GM23248 (cell line): ENCODE data around the gene SMO. TPM values are rescaled to one million over a fixed set of nuclear protein-coding genes. Genes with fewer than 3 reads are reported as not detected.
A peak's percentile ranks its signal among the peaks of the same experiment; 100 is the strongest.
"Not testable (repeated sequence)": the region's sequence is repeated elsewhere in the genome, so short reads cannot be mapped to it uniquely, and the experiment has no call there.

Source experiments
- DNase-seq: peaks from one replicate; pipeline ENCODE4 v3.0.0-alpha.2; 2015
- H2AFZ ChIP-seq: fragments of 200-600 bp; sonication (generic); 2 replicates; pipeline ENCODE4 v1.6.1; 2016; ENCODE audit warnings: antibody characterized with exemption
- H3F3A ChIP-seq: fragments of 200-600 bp; sonication (generic); 2 replicates; pipeline ENCODE4 v1.6.1; 2016; ENCODE audit warnings: mild to moderate bottlenecking, antibody characterized with exemption, mixed run types; ENCODE audit not compliant: insufficient read depth
- H3K27ac ChIP-seq: fragments of 200-600 bp; sonication (generic); 2 replicates; pipeline ENCODE4 v1.5.1; 2016; ENCODE audit warnings: mild to moderate bottlenecking
- H3K27me3 ChIP-seq: fragments of 200-600 bp; sonication (generic); replicated peaks from 2 replicates; pipeline ENCODE4 v1.6.1; 2016; ENCODE audit warnings: mild to moderate bottlenecking; ENCODE audit not compliant: insufficient read depth
- H3K36me3 ChIP-seq: fragments of 200-600 bp; sonication (generic); 2 replicates; pipeline ENCODE4 v1.6.1; 2016; ENCODE audit warnings: low read depth, mild to moderate bottlenecking
- H3K4me1 ChIP-seq: fragments of 200-600 bp; sonication (generic); 2 replicates; pipeline ENCODE4 v1.6.1; 2016; ENCODE audit warnings: mild to moderate bottlenecking; ENCODE audit not compliant: insufficient read depth
- H3K4me2 ChIP-seq: fragments of 200-600 bp; sonication (generic); one replicate; pipeline ENCODE4 v1.6.1; 2016; ENCODE audit warnings: mild to moderate bottlenecking; ENCODE audit not compliant: unreplicated experiment
- H3K4me3 ChIP-seq: fragments of 200-600 bp; sonication (generic); 2 replicates; pipeline ENCODE4 v1.5.1; 2016; ENCODE audit warnings: mild to moderate bottlenecking
- H3K79me2 ChIP-seq: fragments of 200-600 bp; sonication (generic); 2 replicates; pipeline ENCODE4 v1.6.1; 2016; ENCODE audit warnings: mild to moderate bottlenecking; ENCODE audit not compliant: insufficient read depth
- H3K9ac ChIP-seq: fragments of 200-600 bp; sonication (generic); 2 replicates; pipeline ENCODE4 v1.6.1; 2016; ENCODE audit warnings: mild to moderate bottlenecking
- H3K9me2 ChIP-seq: fragments of 200-600 bp; sonication (generic); 2 replicates; pipeline ENCODE4 v1.6.1; 2016; ENCODE audit warnings: mixed run types, mild to moderate bottlenecking, moderate library complexity; ENCODE audit not compliant: insufficient read depth
- H3K9me3 ChIP-seq: fragments of 200-600 bp; sonication (generic); one replicate; pipeline ENCODE4 v1.6.1; 2017; ENCODE audit warnings: low read depth
- H4K20me1 ChIP-seq: fragments of 200-600 bp; sonication (generic); 2 replicates; pipeline ENCODE4 v1.6.0; 2016; ENCODE audit not compliant: insufficient read depth
- EZH2 ChIP-seq: fragments of 200-600 bp; sonication (generic); IDR thresholded peaks from 2 replicates; pipeline ENCODE4 v1.6.1; 2018; ENCODE audit warnings: antibody characterized with exemption, mild to moderate bottlenecking; ENCODE audit not compliant: insufficient read depth, poor library complexity, severe bottlenecking
- EZH2phosphoT487 ChIP-seq: fragments of 200-600 bp; sonication (generic); IDR thresholded peaks from 2 replicates; pipeline ENCODE4 v1.6.1; 2018; ENCODE audit warnings: antibody characterized with exemption, moderate library complexity, mild to moderate bottlenecking, low read depth; ENCODE audit not compliant: insufficient read depth
- WGBS, 2 experiments: methylation state at CpG; one replicate each; pipeline ENCODE4 v1.1.6; 2015 to 2017; ENCODE audit warnings: low lambda C conversion rate in 2 of 2, low coverage in 1 of 2; ENCODE audit errors: missing lambda C conversion rate in 2 of 2; 5-methylcytosine and 5-hydroxymethylcytosine counted together
- in situ Hi-C: fragments of 300-500 bp; cut with MboI; formaldehyde crosslinking; loops from 2 replicates; pipeline ENCODE4 v1.15.0; 2020
- polyA plus RNA-seq: library from polyadenylated mRNA; unstranded; fragments of >200 nt; fragmentation: Nextera tagmentation; extraction: Ambion mirVana; gene quantifications from 2 replicates; pipeline ENCODE4 v1.2.1, GENCODE V29; 2016
- total RNA-seq: library from RNA; depleted of rRNA; stranded (reverse); fragments of >200 nt; shearing (Covaris generic); gene quantifications from 2 replicates; pipeline ENCODE4 v1.2.3, GENCODE V29; 2014

Gene SMO
- total and polyA plus RNA-seq, 2 experiments from 2014 or later = 2.3 to 14.7 TPM

DNA sequence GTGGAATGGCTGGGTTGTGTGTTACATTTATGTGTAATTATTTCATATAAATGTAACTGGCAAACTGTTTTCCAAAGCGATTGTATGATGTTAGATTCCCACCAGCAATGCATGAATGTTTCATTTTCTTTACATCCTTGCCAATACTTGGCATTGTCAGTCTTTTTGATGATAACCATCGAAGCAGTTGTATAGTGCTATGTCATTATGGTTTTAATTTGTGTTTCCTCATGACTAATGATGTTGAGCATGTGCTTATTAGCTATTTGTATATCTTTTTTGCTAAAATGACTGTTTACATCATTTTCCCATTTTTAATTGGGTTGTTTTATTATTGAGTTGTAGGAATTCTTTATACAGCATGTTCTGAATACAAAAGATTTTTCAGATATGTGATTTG is 58.7 kb downstream of the SMO start:
- no peak overlapping the region for H3K9ac ChIP-seq
- 1 to 8% methylated on average over 2 of the region's 2 CpGs for WGBS, 2 experiments
- DNase-seq = peak; percentile 9

DNA sequence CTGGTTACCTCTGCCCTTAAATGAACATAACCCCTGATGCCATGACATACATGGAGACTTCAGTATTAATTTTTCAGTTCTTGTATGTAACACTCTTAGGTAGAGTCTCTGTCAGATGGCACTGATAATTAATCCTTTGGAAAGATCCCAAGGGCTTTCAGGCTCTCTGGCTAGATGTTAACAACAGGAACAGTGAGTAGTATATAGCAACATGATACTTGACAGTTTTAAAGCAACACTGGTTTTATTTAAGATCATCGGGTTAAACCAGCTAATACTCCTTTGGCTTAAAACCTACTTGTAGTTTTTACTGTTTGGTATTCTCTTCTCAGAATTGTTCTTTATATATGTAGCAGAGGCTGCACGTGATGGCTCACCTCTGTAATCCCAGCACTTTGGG is 63.7 kb downstream of the SMO start:
- Histone ChIP-seq H3K9me3 (no peaks in the 10 kb centered on the region), H4K20me1 (no peaks in the 10 kb centered on the region), H3F3A (no peaks in the 10 kb centered on the region), H3K4me3 (no peak overlapping the region), H2AFZ (no peak overlapping the region), H3K27me3 (no peaks in the 10 kb centered on the region), H3K36me3 (no peaks in the 10 kb centered on the region), H3K4me2 (no peak overlapping the region), H3K27ac (no peak overlapping the region), H3K9me2 (no peaks in the 10 kb centered on the region), H3K4me1 (no peaks in the 10 kb centered on the region; the same call in 1 of the 2 replicates), H3K79me2 (peaks cover 3% of the 10 kb centered on the region; the same call in 1 of the 2 replicates), H3K9ac (no peak overlapping the region)
- in situ Hi-C loops = no loop called here
- WGBS, 2 experiments = 42 to 47% methylated on average over 2 of the region's 2 CpGs
- DNase-seq = no peak
- TF ChIP-seq EZH2phosphoT487 (no peak), EZH2 (no peak)

More for the DNA sequence above, 58.7 kb downstream of the SMO start:
- Histone ChIP-seq H3K4me1 (no peaks in the 10 kb centered on the region; the same call in 1 of the 2 replicates), H3F3A (no peaks in the 10 kb centered on the region), H3K9me2 (no peaks in the 10 kb centered on the region), H3K79me2 (no peaks in the 10 kb centered on the region), H3K36me3 (no peaks in the 10 kb centered on the region), H3K4me2 (no peak overlapping the region), H3K27ac (no peak overlapping the region), H3K27me3 (no peaks in the 10 kb centered on the region), H2AFZ (no peak overlapping the region), H3K4me3 (no peak overlapping the region), H3K9me3 (no peaks in the 10 kb centered on the region), H4K20me1 (no peaks in the 10 kb centered on the region)
- in situ Hi-C loops = no loop called here
- TF ChIP-seq EZH2phosphoT487 = no peak
- no peak for TF ChIP-seq EZH2

DNA sequence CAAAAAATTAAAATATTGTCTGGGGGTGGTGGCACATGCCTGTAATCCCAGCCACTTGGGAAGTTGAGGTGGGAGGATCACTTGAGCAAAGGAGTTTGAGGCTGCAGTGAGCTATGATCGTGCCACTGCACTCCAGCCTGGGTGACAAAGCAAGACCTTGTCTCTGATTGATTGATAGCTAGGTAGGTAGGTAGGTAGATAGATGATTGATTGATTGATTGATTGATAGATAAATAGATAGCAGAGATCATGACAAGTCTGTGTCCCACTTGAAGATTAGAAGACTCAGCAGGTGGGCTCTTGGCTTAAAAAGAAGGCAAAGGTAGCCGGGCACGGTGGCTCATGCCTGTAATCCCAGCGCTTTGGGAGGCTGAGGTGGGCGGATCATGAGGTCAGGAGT is 64.2 kb downstream of the SMO start:
- DNase-seq, H3K4me3 ChIP-seq, H3K9ac ChIP-seq, H3K9me2 ChIP-seq, H3K36me3 ChIP-seq, H2AFZ ChIP-seq, in situ Hi-C loops, H3F3A ChIP-seq, H3K9me3 ChIP-seq, H3K79me2 ChIP-seq, H3K27me3 ChIP-seq, H4K20me1 ChIP-seq, H3K4me2 ChIP-seq, H3K4me1 ChIP-seq, H3K27ac ChIP-seq: not testable (repeated sequence)
- 92% methylated on average over 5 of the region's 5 CpGs for WGBS, 2 experiments

DNA sequence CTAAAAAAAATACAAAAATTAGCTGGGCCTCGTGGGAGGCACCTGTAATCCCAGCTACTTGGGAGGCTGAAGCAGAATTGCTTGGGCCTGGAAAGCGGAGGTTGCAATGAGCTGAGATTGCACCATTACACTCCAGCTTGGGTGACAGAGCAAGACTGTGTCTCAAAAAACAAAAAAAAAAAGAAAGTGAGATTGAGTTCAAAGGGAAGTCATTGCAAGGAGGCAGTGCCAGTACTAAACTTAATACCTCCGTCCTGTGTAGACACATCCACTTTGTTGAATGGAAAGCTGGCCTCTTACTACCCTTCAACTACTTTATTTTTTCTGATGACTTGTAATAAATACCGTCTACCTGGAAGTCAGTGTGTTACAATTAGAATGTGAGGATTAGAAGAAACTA is 67.4 kb downstream of the SMO start:
- Histone ChIP-seq H3K79me2 (peaks cover 3% of the 10 kb centered on the region; the same call in 1 of the 2 replicates), H3F3A (no peaks in the 10 kb centered on the region), H3K9me3 (no peaks in the 10 kb centered on the region), H4K20me1 (no peaks in the 10 kb centered on the region), H3K36me3 (no peaks in the 10 kb centered on the region), H3K9ac (no peak overlapping the region), H3K4me1 (0 out of 2 replicates have a peak, but pooled peaks cover 8% of the 10 kb centered on the region), H3K4me2 (no peak overlapping the region), H3K27ac (no peak overlapping the region), H3K27me3 (no peaks in the 10 kb centered on the region), H2AFZ (no peak overlapping the region), H3K9me2 (no peaks in the 10 kb centered on the region), H3K4me3 (no peak overlapping the region)
- no peak for TF ChIP-seq EZH2
- TF ChIP-seq EZH2phosphoT487 = no peak
- in situ Hi-C loops = no loop called here
- WGBS, 2 experiments = 74 to 79% methylated on average over 4 of the region's 4 CpGs
- no peak for DNase-seq

DNA sequence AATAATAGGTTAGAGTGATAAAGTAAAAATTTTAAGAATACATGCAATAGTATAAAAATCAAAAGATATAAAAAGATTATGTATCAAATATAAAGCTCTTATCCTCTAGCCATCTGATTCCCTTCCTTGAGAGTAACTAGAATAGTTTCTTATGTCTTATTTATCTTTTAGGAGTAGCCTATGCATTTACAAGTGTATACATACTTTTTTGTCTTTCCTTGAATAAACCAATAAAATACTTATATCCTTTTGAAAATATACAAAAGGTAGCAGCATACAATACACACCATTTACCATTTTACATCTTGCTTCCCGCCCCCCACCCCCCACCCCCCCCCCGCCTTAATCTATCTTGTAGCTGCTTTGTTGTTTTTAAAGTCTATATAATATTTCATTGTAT is 67.8 kb downstream of the SMO start:
- Histone ChIP-seq H3K4me1 (0 out of 2 replicates have a peak, but pooled peaks cover 8% of the 10 kb centered on the region), H3K9me3 (no peaks in the 10 kb centered on the region), H3K4me3 (no peak overlapping the region), H3K9me2 (no peaks in the 10 kb centered on the region), H3K79me2 (peaks cover 3% of the 10 kb centered on the region; the same call in 1 of the 2 replicates), H3K36me3 (no peaks in the 10 kb centered on the region), H2AFZ (no peak overlapping the region), H3F3A (no peaks in the 10 kb centered on the region), H3K27me3 (no peaks in the 10 kb centered on the region), H3K27ac (no peak overlapping the region), H3K9ac (no peak overlapping the region), H3K4me2 (no peak overlapping the region), H4K20me1 (no peaks in the 10 kb centered on the region)
- TF ChIP-seq EZH2phosphoT487 = no peak
- no peak for TF ChIP-seq EZH2
- 83 to 90% methylated on average over 2 of the region's 2 CpGs for WGBS, 2 experiments
- in situ Hi-C loops = no loop called here
- DNase-seq = no peak
